Endodermal cell (in vitro differentiated cells): ENCODE data around the gene CRHR2. TPM values are rescaled to one million over a fixed set of nuclear protein-coding genes. Genes with fewer than 3 reads are reported as not detected.

ENCODE experiments used
- DNase-seq: peaks from one replicate; pipeline ENCODE4 v3.0.0-alpha.2; 2017
- H3K27ac ChIP-seq: 2 replicates; pipeline ENCODE4 v1.5.1; 2013; ENCODE audit warnings: mild to moderate bottlenecking, low read depth, low read length, moderate library complexity
- H3K27me3 ChIP-seq: 2 replicates; pipeline ENCODE4 v1.6.1; 2013; ENCODE audit warnings: mild to moderate bottlenecking, low read length, moderate library complexity; ENCODE audit not compliant: insufficient read depth, control insufficient read depth, poor library complexity, severe bottlenecking
- H3K36me3 ChIP-seq: 2 replicates; pipeline ENCODE4 v1.7.0; 2013; ENCODE audit warnings: mild to moderate bottlenecking, low read length, moderate library complexity; ENCODE audit not compliant: control insufficient read depth, insufficient read depth
- H3K4me1 ChIP-seq: one replicate; pipeline ENCODE4 v1.7.0; 2013; ENCODE audit warnings: low read length; ENCODE audit not compliant: control insufficient read depth, insufficient read depth
- H3K4me3 ChIP-seq: 2 replicates; pipeline ENCODE4 v1.5.1; 2013; ENCODE audit warnings: mild to moderate bottlenecking, low read length, moderate library complexity
- H3K9ac ChIP-seq: 2 replicates; pipeline ENCODE4 v1.6.1; 2013; ENCODE audit warnings: mild to moderate bottlenecking, low read length, moderate library complexity; ENCODE audit not compliant: poor library complexity, severe bottlenecking; ENCODE audit errors: extremely low read depth
- H3K9me3 ChIP-seq: 2 replicates; pipeline ENCODE4 v1.6.1; 2013; ENCODE audit warnings: mild to moderate bottlenecking, low read length, moderate library complexity; ENCODE audit not compliant: control insufficient read depth
- H3K27ac Mint-ChIP-seq: 2 replicates; pipeline ENCODE4 v1.8.0; 2020; ENCODE audit warnings: mixed read lengths
- H3K27me3 Mint-ChIP-seq: 2 replicates; pipeline ENCODE4 v1.8.0; 2021; ENCODE audit warnings: mild to moderate bottlenecking, mixed read lengths; ENCODE audit not compliant: insufficient read depth
- H3K36me3 Mint-ChIP-seq: 2 replicates; pipeline ENCODE4 v1.8.0; 2020; ENCODE audit warnings: low read depth, mixed read lengths
- H3K4me1 Mint-ChIP-seq: 2 replicates; pipeline ENCODE4 v1.8.0; 2020; ENCODE audit warnings: mixed read lengths
- H3K4me3 Mint-ChIP-seq: 2 replicates; pipeline ENCODE4 v1.8.0; 2020; ENCODE audit warnings: mild to moderate bottlenecking, moderate library complexity, mixed read lengths
- H3K9me3 Mint-ChIP-seq: 2 replicates; pipeline ENCODE4 v1.8.0; 2020; ENCODE audit warnings: mild to moderate bottlenecking, mixed read lengths
- CTCF ChIP-seq: fragments of 200-600 bp; sonication (generic); conservative IDR thresholded peaks from 2 replicates; pipeline ENCODE4 v1.5.0; 2021; ENCODE audit warnings: antibody characterized with exemption, mild to moderate bottlenecking
- WGBS, 2 experiments: methylation state at CpG; one replicate each; pipeline versions ENCODE4 v1.1.5 to v1.1.7; 2013; ENCODE audit warnings: missing lambda C conversion rate in 2 of 2, mixed read lengths in 1 of 2; ENCODE audit not compliant: insufficient coverage in 1 of 2, insufficient read length in 1 of 2; 5-methylcytosine and 5-hydroxymethylcytosine counted together
- total RNA-seq, 2 donors: library from RNA; stranded (reverse); fragmentation: NEBNext Ultra II Directional in 1 of 2; extraction: Animal tissue kit (Norgen Biotek cat#: 25700) in 1 of 2; gene quantifications; 2 replicates in 1 of 2; 3 replicates in 1 of 2; pipeline ENCODE4 v1.2.1, GENCODE V29; 2021

The CRHR2 gene
- total RNA-seq, 2 donors from 2014 or later = not detected

GRCh38 chr7:30625283-30625682, 57.0 kb downstream of the CRHR2 start:
- Mint-ChIP-seq H3K27me3 (no peaks in the 10 kb centered on the region), H3K27ac (no peak overlapping the region), H3K36me3 (peaks cover 77% of the 10 kb centered on the region), H3K4me1 (no peaks in the 10 kb centered on the region), H3K4me3 (no peak overlapping the region), H3K9me3 (no peaks in the 10 kb centered on the region)
- Histone ChIP-seq H3K27me3 (no peaks in the 10 kb centered on the region), H3K36me3 (peaks cover 96% of the 10 kb centered on the region), H3K9ac (no peak overlapping the region), H3K27ac (no peak overlapping the region), H3K9me3 (no peaks in the 10 kb centered on the region), H3K4me3 (no peak overlapping the region), H3K4me1 (no peaks in the 10 kb centered on the region)
- 80 to 89% methylated on average over 1 of the region's 1 CpG for WGBS, 2 experiments
- DNase-seq = no peak
- peak; percentile 51 for TF ChIP-seq CTCF

- no peaks in the 10 kb centered on the region for H3K9me3 ChIP-seq
- DNase-seq = no peak
- no peak overlapping the region for H3K9ac ChIP-seq
- no peak overlapping the region for H3K4me3 ChIP-seq
- H3K4me1 ChIP-seq = no peaks in the 10 kb centered on the region
- Mint-ChIP-seq H3K4me3 (no peak overlapping the region), H3K36me3 (peaks cover 76% of the 10 kb centered on the region), H3K9me3 (no peaks in the 10 kb centered on the region), H3K27me3 (no peaks in the 10 kb centered on the region), H3K27ac (peak overlapping the region; percentile 48), H3K4me1 (peaks cover 2% of the 10 kb centered on the region)
- WGBS, 2 experiments = 74% methylated on average over 1 of the region's 1 CpG; no CpG with 5 or more reads in 1 of the 2 experiments
- H3K27me3 ChIP-seq = no peaks in the 10 kb centered on the region
- H3K36me3 ChIP-seq = peaks cover 95% of the 10 kb centered on the region
- TF ChIP-seq CTCF = no peak
- H3K27ac ChIP-seq = no peak overlapping the region
Observed at GRCh38 chr7:30618961-30619360, 63.3 kb downstream of the CRHR2 start.

GRCh38 chr7:30618080-30618676, 64.1 kb downstream of the CRHR2 start:
- H3K27ac ChIP-seq = no peak overlapping the region
- H3K4me1 ChIP-seq = no peaks in the 10 kb centered on the region
- no peak overlapping the region for H3K9ac ChIP-seq
- H3K36me3 Mint-ChIP-seq = peaks cover 77% of the 10 kb centered on the region
- no peak overlapping the region for H3K4me3 ChIP-seq
- WGBS, 2 experiments = 90 to 96% methylated on average over 3 to 4 of the region's 4 CpGs
- H3K9me3 ChIP-seq = no peaks in the 10 kb centered on the region
- TF ChIP-seq CTCF = no peak
- peaks cover 95% of the 10 kb centered on the region for H3K36me3 ChIP-seq
- no peak for DNase-seq
- H3K9me3 Mint-ChIP-seq = no peaks in the 10 kb centered on the region
- no peaks in the 10 kb centered on the region for H3K27me3 ChIP-seq
- peaks cover 7% of the 10 kb centered on the region for H3K4me1 Mint-ChIP-seq
- no peak overlapping the region for H3K4me3 Mint-ChIP-seq
- no peak overlapping the region for H3K27ac Mint-ChIP-seq
- no peaks in the 10 kb centered on the region for H3K27me3 Mint-ChIP-seq
